Left lung (tissue), 10 donors: ENCODE results near the gene NEDD4. TPM values are rescaled to one million over a fixed set of nuclear protein-coding genes. Genes with fewer than 3 reads are reported as not detected.

ENCODE experiments used
- ATAC-seq: fragments of 200-7000 bp; cut with Tn5 transposase; one replicate; pipeline ENCODE4 v1.9.1; 2020; ENCODE audit warnings: moderate library complexity
- DNase-seq, 4 donors: peaks; one replicate each; pipeline ENCODE4 v3.0.0-alpha.2; 2013 to 2020
- H3K27ac ChIP-seq, 2 donors: fragments of 200-600 bp; sonication (generic) in 1 of 2; one replicate each; pipeline versions ENCODE4 v1.5.0 to v1.8.0; 2020 to 2021
- H3K27me3 ChIP-seq, 2 donors: fragments of 200-600 bp; sonication (generic) in 1 of 2; one replicate each; pipeline versions ENCODE4 v1.5.0 to v1.8.0; 2020 to 2021
- H3K36me3 ChIP-seq, 2 donors: fragments of 200-600 bp; sonication (generic) in 1 of 2; one replicate each; pipeline versions ENCODE4 v1.5.0 to v1.8.0; 2020 to 2021
- H3K4me1 ChIP-seq, 2 donors: fragments of 200-600 bp; one replicate each; pipeline ENCODE4 v1.8.0; 2021
- H3K4me3 ChIP-seq, 2 donors: fragments of 200-600 bp; sonication (generic) in 1 of 2; one replicate each; pipeline versions ENCODE4 v1.5.0 to v1.8.0; 2020 to 2021; ENCODE audit warnings: mild to moderate bottlenecking in 1 of 2
- H3K9me3 ChIP-seq, 2 donors: fragments of 200-600 bp; sonication (generic) in 1 of 2; one replicate each; pipeline versions ENCODE4 v1.5.0 to v1.8.0; 2020 to 2021
- CTCF ChIP-seq, 2 donors: fragments of 200-600 bp; sonication (generic) in 1 of 2; IDR thresholded peaks; one replicate each; pipeline versions ENCODE4 v1.5.0 to v1.8.0; 2021; ENCODE audit warnings: antibody characterized with exemption in 2 of 2
- intact Hi-C, 2 donors: fragments of 100-400 bp; cut with DNase I; formaldehyde crosslinking; loops; one replicate each; pipeline versions ENCODE4 v1.11.2 to v1.14.2; 2022
- polyA plus RNA-seq, 6 donors: library from polyadenylated mRNA; unstranded; fragments of 120-200 nt; gene quantifications; one replicate each; pipeline ENCODE4 v1.2.1, GENCODE V29; 2013; ENCODE audit not compliant: insufficient read length in 6 of 6
- total RNA-seq, 2 donors: library from RNA; stranded (reverse); fragmentation: NEBNext Ultra II Directional; extraction: Animal tissue kit (Norgen Biotek cat#: 25700); gene quantifications; one replicate each; pipeline ENCODE4 v1.2.1, GENCODE V29; 2021
- donor health status: DM: no; HTN: yes; CAD: no.
- donor health status: DM: no; HTN: no; CAD: no.

NEDD4 gene
- total and polyA plus RNA-seq, 8 donors = 15.0 to 19.5 (median 17.0) TPM

- DNase-seq (no peak), ATAC-seq (no peak)
- Histone ChIP-seq H3K4me3 (no peak overlapping the region), H3K27ac (no peak overlapping the region), H3K9me3 (no peaks in the 10 kb centered on the region), H3K4me1 (peaks cover 0 to 5% of the 10 kb centered on the region in 2 donors), H3K36me3 (no peaks in the 10 kb centered on the region), H3K27me3 (no peaks in the 10 kb centered on the region)
- intact Hi-C loops = no loop called here
- no peak for TF ChIP-seq CTCF (IDR thresholded peaks at IDR 0.05)
Observed at GRCh38 chr15:55819397-55820034, 173.9 kb downstream of the NEDD4 start.

DNA sequence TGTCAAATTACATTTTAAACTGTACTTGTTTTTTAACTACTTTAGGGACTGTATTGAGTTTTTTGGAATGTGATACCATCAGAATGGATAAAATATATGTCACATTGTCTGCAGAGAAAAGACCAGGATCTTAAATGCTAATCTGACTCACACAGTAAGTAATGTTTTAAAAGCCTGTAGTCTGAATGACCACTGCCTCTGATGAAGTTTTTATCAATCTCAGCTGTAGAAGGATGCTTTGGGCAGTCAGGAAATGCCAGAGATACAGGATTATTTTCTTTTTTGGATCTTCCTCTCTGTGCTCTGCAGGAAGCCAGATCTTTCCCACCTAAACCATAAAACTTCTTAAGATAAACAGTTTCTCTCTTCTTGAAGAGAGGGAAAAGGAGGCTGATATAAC lies 177.4 kb downstream of the NEDD4 start:
- no peaks in the 10 kb centered on the region for H3K27me3 ChIP-seq
- H3K9me3 ChIP-seq = no peaks in the 10 kb centered on the region
- TF ChIP-seq CTCF (IDR thresholded peaks at IDR 0.05) = no peak
- H3K36me3 ChIP-seq = no peaks in the 10 kb centered on the region
- DNase-seq (no peak), ATAC-seq (no peak)
- no peak overlapping the region for H3K4me3 ChIP-seq
- H3K4me1 ChIP-seq = no peaks in the 10 kb centered on the region
- no peak overlapping the region for H3K27ac ChIP-seq
- intact Hi-C loops = no loop called here

DNA sequence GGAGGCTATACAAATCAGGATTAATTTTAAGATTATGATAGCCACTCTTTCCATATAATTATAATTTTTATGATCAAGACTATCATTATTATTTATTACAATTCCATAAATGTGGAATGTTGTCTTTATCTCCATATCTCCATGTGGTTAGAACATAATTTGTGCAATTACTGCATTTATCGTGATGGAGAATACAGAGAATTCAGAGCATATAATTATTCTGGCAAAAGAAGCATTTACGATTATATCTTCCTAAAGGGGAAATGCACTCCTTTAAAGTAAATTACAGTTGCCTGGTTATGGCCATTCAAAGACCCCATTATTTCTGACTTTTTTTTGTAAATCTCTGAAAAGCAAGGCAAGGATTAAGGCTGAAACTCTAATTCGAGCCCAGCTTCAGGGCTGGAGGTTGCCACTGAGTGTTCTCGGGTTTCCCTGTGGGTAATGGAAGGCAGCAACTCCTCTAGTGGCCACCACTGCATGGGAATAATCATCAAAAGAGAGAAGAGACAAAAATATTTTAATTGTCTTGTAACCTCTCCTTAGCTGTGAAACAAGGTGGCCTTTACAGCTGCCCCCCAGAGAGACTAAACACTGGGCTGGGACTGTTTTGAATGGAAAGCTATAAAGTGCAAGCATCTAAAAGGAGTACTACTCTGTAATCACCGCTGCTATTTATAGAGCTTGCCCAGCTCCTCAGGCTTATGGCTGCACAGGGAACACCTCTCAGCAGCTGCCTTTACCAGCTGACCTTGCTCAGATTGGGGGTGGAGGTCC lies 190.6 kb downstream of the NEDD4 start:
- no peak for ATAC-seq
- intact Hi-C loops = no loop called here
- Histone ChIP-seq H3K9me3 (no peaks in the 10 kb centered on the region), H3K4me1 (no peaks in the 10 kb centered on the region), H3K4me3 (no peak overlapping the region), H3K36me3 (no peaks in the 10 kb centered on the region), H3K27me3 (no peaks in the 10 kb centered on the region), H3K27ac (no peak overlapping the region)
- TF ChIP-seq CTCF (IDR thresholded peaks at IDR 0.05) = no peak
- no peak for DNase-seq

GRCh38 chr15:55800216-55800615 lies 193.2 kb downstream of the NEDD4 start:
- intact Hi-C loops = no loop called here
- H3K27me3 ChIP-seq = no peaks in the 10 kb centered on the region
- no peaks in the 10 kb centered on the region for H3K9me3 ChIP-seq
- H3K27ac ChIP-seq = no peak overlapping the region
- no peaks in the 10 kb centered on the region for H3K36me3 ChIP-seq
- DNase-seq (no peak), ATAC-seq (no peak)
- H3K4me3 ChIP-seq = no peak overlapping the region
- no peaks in the 10 kb centered on the region for H3K4me1 ChIP-seq
- TF ChIP-seq CTCF (IDR thresholded peaks at IDR 0.05) = no peak
